ENCODE results near the gene PSMB2.

DNA sequence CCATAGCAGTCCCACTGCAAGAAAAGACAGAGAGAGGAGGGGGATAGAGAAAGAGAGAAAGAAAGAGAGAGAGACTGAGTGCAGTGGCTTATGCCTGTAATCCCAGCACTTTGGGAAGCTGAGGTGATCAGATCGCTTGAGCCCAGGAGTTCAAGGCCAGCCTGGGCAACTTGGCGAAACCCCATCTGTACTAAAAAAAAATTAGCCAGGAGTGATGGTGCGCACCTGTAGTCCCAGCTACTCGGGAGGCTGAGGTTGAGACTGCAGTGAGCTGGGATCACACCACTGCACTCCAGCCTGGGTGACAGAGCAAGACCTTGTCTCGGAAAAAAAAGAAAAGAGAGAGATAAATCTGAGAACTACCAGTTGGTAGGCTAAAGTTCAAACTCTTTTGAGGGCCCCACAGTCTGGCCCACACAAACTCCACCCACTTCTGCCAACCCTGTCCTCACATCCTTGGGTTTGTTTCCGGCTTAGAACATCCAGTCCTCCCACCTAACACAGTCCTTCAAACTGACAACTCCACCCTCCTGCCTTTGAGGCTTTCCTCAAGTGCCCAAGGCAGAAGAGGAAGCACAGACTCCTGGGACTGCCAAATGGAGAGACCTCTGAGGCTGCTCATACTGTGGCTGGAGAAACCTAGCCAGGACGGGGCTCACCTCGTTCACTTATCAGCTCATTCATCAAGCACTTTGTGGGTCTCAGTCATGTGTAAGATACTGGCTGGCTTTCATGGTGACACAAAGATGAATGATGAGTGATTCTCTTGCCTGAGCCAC, 48.1 kb downstream of the PSMB2 start:
- TF ChIP-seq, protein P1, sequence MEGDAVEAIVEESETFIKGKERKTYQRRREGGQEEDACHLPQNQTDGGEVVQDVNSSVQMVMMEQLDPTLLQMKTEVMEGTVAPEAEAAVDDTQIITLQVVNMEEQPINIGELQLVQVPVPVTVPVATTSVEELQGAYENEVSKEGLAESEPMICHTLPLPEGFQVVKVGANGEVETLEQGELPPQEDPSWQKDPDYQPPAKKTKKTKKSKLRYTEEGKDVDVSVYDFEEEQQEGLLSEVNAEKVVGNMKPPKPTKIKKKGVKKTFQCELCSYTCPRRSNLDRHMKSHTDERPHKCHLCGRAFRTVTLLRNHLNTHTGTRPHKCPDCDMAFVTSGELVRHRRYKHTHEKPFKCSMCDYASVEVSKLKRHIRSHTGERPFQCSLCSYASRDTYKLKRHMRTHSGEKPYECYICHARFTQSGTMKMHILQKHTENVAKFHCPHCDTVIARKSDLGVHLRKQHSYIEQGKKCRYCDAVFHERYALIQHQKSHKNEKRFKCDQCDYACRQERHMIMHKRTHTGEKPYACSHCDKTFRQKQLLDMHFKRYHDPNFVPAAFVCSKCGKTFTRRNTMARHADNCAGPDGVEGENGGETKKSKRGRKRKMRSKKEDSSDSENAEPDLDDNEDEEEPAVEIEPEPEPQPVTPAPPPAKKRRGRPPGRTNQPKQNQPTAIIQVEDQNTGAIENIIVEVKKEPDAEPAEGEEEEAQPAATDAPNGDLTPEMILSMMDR (IDR thresholded peaks at IDR 0.05; ENCODE audit: low read length): no peak
- no peak for TF ChIP-seq EZH2 (IDR thresholded peaks at IDR 0.05; ENCODE audit: borderline replicate concordance, low read length)

Data from OCI-LY1 (cell line).